Mucosa of descending colon (tissue), 3 donors: ENCODE results near the gene KLF13. TPM values are rescaled to one million over a fixed set of nuclear protein-coding genes. Genes with fewer than 3 reads are reported as not detected.
A peak's percentile ranks its signal among the peaks of the same experiment; 100 is the strongest.

Source experiments
- ATAC-seq: fragments of 200-7000 bp; cut with Tn5 transposase; one replicate; pipeline ENCODE4 v1.9.1; 2020; ENCODE audit warnings: mild to moderate bottlenecking, moderate library complexity
- DNase-seq, 3 donors: peaks; one replicate each; pipeline ENCODE4 v3.0.0-alpha.2; 2020
- H3K36me3 ChIP-seq: fragments of 200-600 bp; one replicate; pipeline ENCODE4 v1.8.0; 2021; ENCODE audit warnings: low read depth, mild to moderate bottlenecking
- H3K4me1 ChIP-seq: fragments of 200-600 bp; one replicate; pipeline ENCODE4 v1.8.0; 2021; ENCODE audit warnings: low read depth, mild to moderate bottlenecking
- H3K4me3 ChIP-seq: fragments of 200-600 bp; one replicate; pipeline ENCODE4 v1.8.0; 2021; ENCODE audit warnings: mild to moderate bottlenecking
- H3K9me3 ChIP-seq: fragments of 200-600 bp; one replicate; pipeline ENCODE4 v1.8.0; 2021; ENCODE audit warnings: mild to moderate bottlenecking
- intact Hi-C, 2 donors: fragments of 100-400 bp; cut with DNase I in 1 of 2; cut with micrococcal nuclease in 1 of 2; formaldehyde crosslinking; loops; one replicate each; pipeline versions ENCODE4 v1.11.0 to v1.11.1; 2022; cut with DNase I, micrococcal nuclease
- total RNA-seq, 3 donors: library from RNA; stranded (reverse); fragmentation: NEBNext Ultra II Directional in 2 of 3; extraction: Animal tissue kit (Norgen Biotek cat#: 25700) in 2 of 3; gene quantifications; one replicate each; pipeline versions ENCODE4 v1.2.1 to v1.2.4, GENCODE V29; 2021 to 2023
- TF ChIP-seq, protein P1 (sequence below): fragments of 200-600 bp; IDR thresholded peaks from one replicate; pipeline ENCODE4 v1.8.0; 2022; ENCODE audit warnings: antibody characterized with exemption, mild to moderate bottlenecking
- donor health status: DM: no; HTN: no; CAD: no; lungs with moderate emphysema.
- donor health status: DM: no; HTN: no; CAD: no.
- donor health status: DM: no; HTN: yes; CAD: no.

The KLF13 gene
- total RNA-seq, 3 donors from 2014 or later, result 72.4 to 107 (median 91.2) TPM

DNA sequence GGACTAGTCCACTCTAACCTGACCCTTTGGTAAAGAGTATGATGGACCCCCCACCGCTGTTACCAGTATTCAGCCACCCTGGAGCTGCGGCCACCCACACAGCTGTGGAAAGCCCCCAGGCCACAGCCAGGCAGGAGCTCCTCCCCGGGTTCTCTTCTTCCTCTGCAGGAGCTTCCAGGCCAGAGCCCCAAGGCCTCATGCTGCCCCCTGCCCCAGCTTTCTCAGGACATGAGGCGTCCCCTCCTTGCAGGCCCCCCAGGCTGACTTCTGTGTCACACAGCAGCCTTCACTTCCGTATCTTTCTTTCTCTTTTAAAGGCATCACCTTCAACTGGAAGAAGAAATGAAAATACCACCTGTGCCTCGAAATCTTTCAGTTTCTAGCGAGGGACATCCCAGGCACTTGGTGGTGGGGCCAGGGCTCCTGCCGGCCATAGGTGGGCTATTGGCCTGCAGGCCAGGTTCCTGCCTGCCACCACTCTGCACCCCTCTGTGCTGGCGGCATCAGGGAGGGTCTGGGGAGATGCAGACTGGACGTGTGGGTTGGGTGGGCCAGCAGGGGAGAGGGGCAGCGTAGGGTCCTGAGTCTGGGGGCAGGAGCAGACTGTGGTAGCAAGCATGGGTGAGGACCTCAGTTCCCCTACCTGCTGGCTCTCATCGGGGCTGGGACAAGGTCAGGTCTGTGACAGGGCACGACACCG is 19.9 kb downstream of the KLF13 start:
- H3K36me3 ChIP-seq, result no peaks in the 10 kb centered on the region
- TF ChIP-seq, protein P1, sequence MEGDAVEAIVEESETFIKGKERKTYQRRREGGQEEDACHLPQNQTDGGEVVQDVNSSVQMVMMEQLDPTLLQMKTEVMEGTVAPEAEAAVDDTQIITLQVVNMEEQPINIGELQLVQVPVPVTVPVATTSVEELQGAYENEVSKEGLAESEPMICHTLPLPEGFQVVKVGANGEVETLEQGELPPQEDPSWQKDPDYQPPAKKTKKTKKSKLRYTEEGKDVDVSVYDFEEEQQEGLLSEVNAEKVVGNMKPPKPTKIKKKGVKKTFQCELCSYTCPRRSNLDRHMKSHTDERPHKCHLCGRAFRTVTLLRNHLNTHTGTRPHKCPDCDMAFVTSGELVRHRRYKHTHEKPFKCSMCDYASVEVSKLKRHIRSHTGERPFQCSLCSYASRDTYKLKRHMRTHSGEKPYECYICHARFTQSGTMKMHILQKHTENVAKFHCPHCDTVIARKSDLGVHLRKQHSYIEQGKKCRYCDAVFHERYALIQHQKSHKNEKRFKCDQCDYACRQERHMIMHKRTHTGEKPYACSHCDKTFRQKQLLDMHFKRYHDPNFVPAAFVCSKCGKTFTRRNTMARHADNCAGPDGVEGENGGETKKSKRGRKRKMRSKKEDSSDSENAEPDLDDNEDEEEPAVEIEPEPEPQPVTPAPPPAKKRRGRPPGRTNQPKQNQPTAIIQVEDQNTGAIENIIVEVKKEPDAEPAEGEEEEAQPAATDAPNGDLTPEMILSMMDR, result no peak
- H3K4me3 ChIP-seq, result no peak overlapping the region
- no peak for ATAC-seq
- intact Hi-C loops, result no loop called here
- DNase-seq, result peak in 1 of 3 donors; percentile 39
- peaks cover 93% of the 10 kb centered on the region for H3K4me1 ChIP-seq
- H3K9me3 ChIP-seq, result no peaks in the 10 kb centered on the region

DNA sequence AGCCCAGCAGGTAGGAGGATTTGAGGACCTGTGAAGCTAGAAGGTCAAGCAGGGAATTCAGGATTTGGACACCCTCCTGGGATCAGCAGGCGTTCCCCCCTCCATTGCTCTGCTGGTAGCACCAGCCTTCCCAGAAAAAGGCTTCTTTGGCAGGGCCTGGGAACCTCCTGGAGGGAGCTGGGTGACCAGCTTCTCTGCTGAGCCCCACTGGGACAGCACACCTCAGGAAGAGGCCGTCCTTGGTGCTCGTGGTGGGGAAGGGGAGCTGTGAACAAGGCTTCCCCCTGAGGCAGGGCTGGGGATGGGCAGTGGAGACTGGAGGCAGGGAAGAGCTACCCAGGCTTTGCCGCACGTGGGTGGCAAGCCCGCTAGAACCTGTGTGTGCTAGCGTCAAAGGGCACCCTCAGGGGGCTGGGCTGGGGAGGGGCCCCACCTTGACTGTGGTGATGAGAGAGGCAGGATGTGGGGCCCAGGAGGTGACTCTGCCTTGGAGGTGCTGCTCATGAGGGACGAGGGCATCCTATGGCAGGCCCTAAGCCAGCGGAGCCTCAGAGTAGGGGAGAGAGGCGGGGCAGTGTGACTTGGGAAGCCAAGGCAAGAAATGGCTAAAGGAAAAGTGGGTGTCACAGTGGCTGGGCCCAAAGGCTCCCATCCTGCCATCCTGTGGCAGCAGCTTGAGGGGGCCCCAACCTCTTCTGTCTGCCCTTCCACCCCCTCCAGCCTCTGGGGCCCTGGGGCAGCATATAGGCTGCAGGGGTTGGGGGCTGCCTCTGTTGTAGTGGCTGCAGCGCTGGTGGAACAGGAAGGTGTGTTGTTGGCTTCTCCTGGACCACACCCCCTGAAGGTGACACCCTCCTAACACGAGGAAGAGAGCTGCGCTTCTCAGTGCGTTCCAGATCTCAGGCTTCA is 20.7 kb downstream of the KLF13 start:
- DNase-seq, result peak in 2 of 3 donors; percentile 70 to 86
- TF ChIP-seq, protein P1, result no peak
- intact Hi-C loops, result no loop called here
- peak; percentile 32 for ATAC-seq
- Histone ChIP-seq H3K36me3 (no peaks in the 10 kb centered on the region), H3K4me3 (no peak overlapping the region), H3K4me1 (peaks cover 93% of the 10 kb centered on the region), H3K9me3 (no peaks in the 10 kb centered on the region)

DNA sequence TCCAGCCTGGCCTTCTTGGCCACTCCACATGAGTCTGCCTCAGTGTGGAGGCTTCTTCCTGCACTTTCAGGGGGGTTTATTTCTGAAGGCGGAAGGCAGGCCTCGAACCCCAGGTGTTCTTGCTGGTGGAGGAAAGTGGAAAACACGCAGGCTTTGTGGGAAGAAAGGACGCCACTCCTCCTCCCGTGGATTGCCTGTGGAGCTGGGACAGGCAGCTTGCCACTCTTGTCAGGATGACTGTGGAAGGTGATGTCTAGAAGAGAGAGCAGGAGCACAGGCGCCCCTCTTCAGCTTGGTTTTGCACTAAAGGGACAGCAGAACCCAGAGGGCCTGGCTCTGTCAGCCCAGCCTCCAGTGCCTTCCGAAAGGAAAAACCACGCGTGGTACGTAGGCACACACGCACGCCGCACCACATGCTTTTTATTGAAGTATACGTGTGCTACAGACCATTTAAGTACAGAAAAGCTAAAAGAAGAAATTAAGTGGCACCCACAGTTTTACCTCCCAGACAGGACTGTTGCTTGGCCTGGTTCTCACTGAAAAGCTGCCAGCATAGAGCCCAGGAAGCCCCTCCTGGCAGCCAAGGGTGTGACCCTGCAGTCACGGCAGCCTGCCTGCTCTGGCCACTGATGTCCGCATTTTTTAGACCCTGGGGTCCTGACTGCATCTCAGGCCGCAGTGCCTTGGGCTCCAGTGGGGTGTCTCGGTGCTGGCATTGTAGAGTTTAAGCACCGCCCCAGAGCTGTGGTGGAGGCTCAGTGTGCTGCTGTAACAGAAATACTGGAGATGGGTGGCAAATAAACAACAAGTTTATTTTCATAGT is 21.6 kb downstream of the KLF13 start:
- ATAC-seq (no peak), DNase-seq (no peak)
- TF ChIP-seq, protein P1, result no peak
- no peak overlapping the region for H3K4me3 ChIP-seq
- peaks cover 93% of the 10 kb centered on the region for H3K4me1 ChIP-seq
- intact Hi-C loops, result no loop called here
- no peaks in the 10 kb centered on the region for H3K36me3 ChIP-seq
- H3K9me3 ChIP-seq, result no peaks in the 10 kb centered on the region

DNA sequence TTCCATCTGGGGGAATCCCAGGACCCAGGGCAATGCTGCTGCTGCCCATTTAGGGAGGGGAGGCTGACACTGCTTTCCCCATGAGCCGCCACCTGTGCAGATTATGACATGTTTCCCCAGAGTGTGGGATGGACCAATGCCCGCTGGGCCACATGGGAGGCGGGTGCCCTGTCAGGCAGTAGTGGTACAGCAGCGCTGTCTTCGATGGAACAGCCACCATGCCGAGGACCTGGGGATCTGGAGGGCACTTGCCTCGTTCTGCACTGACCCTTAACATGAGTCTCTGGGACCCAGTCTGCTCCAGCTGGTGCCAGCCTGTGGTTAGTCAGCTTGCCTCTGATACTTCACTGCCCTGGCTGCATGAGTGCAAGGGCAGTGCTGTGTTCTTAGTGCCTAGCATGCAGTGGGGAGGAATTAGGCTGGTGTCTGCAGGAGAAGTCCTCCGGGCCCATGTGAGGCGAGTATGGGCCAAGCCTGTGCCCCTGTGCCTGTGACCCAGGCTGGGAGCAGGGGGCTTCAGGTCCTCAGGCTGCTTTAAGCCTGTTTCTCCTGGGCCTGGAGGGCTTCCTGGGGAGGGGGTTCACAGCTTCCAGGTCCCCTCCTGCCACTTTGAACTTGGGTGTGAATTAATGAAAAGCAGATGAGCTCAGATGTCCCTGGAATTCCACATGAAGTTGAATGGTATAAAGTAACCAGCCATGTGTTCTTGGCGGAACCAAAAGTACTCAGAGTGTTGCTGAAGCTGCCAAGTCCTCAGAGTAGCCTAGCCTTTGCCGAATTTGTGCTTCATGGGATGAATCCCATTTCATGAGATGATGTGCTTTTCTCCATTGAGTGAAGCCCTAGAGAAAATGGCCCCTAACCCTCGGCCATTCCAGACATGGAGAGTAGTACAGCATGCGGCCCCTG is 22.9 kb downstream of the KLF13 start:
- Histone ChIP-seq H3K4me1 (peaks cover 93% of the 10 kb centered on the region), H3K4me3 (no peak overlapping the region), H3K9me3 (no peaks in the 10 kb centered on the region), H3K36me3 (no peaks in the 10 kb centered on the region)
- TF ChIP-seq, protein P1, result no peak
- peak in 1 of 3 donors; percentile 36 for DNase-seq
- intact Hi-C loops, result no loop called here
- no peak for ATAC-seq
